K562 (cell line): ENCODE data around the gene ADM. TPM values are rescaled to one million over a fixed set of nuclear protein-coding genes. Genes with fewer than 3 reads are reported as not detected.

ENCODE experiments used
- ATF1 ChIP-seq, 2 experiments: fragments of 450-650 bp in 1 of 2; IDR thresholded peaks; 2 replicates each; pipeline ENCODE4 v1.6.1; 2016; ENCODE audit warnings: missing compliant biosample characterization in 1 of 2, missing genetic modification characterization in 1 of 2
- HDAC3 ChIP-seq: fragments of 450-650 bp; IDR thresholded peaks from 2 replicates; pipeline ENCODE4 v1.6.1; 2018; ENCODE audit warnings: borderline replicate concordance, mild to moderate bottlenecking, moderate library complexity; ENCODE audit not compliant: partially characterized antibody
- ILF3 ChIP-seq: fragments of 450-650 bp; IDR thresholded peaks from 2 replicates; pipeline ENCODE4 v1.6.1; 2018; ENCODE audit warnings: antibody characterized with exemption, mild to moderate bottlenecking, moderate library complexity, borderline replicate concordance
- MYBL2 ChIP-seq, 2 experiments: fragments of 450-650 bp in 1 of 2; sonication (generic) in 1 of 2; formaldehyde crosslinking in 1 of 2; IDR thresholded peaks; 2 replicates each; pipeline versions ENCODE4 v1.6.1 to v1.8.1; 2017 to 2022; ENCODE audit warnings: borderline replicate concordance in 1 of 2, inconsistent platforms in 1 of 2, low read depth in 1 of 2, mild to moderate bottlenecking in 1 of 2, missing genetic modification reagents in 1 of 2, moderate library complexity in 1 of 2
- NFIC ChIP-seq: fragments of 450-650 bp; IDR thresholded peaks from 2 replicates; pipeline ENCODE4 v1.6.1; 2017; ENCODE audit warnings: mild to moderate bottlenecking, inconsistent platforms
- RCOR1 ChIP-seq, 2 experiments: IDR thresholded peaks; 2 replicates each; pipeline ENCODE4 v1.6.1; 2012; ENCODE audit warnings: low read depth in 2 of 2, low read length in 2 of 2, borderline replicate concordance in 1 of 2, improper control_type of control experiment in 1 of 2
- RFX5 ChIP-seq: IDR thresholded peaks from 2 replicates; pipeline ENCODE4 v1.6.1; 2011; ENCODE audit warnings: low read depth, mild to moderate bottlenecking, improper control_type of control experiment, low read length
- SIN3B ChIP-seq: fragments of 450-650 bp; IDR thresholded peaks from 2 replicates; pipeline ENCODE4 v1.6.1; 2017; ENCODE audit warnings: low read depth, mild to moderate bottlenecking, moderate library complexity
- TGIF2 ChIP-seq: sonication (generic); formaldehyde crosslinking; IDR thresholded peaks from 2 replicates; pipeline ENCODE4 v1.8.1; 2022; ENCODE audit warnings: mild to moderate bottlenecking, missing genetic modification reagents, moderate library complexity
- ZNF175 ChIP-seq: fragments of 200-800 bp; sonication (Bioruptor generic); IDR thresholded peaks from 2 replicates; pipeline ENCODE4 v1.6.1; 2016; ENCODE audit warnings: low read depth, mild to moderate bottlenecking, missing genetic modification characterization, missing compliant biosample characterization
- polyA plus RNA-seq, 8 experiments: library from polyadenylated mRNA; depleted of rRNA in 4 of 8; stranded (reverse) in 5 of 8; unstranded in 3 of 8; fragments of >200 nt; fragmentation: Nextera tagmentation in 2 of 8; fragmentation: Illumina TruSeq in 1 of 8; extraction: Ambion mirVana in 2 of 8; extraction: Trizol in 1 of 8; gene quantifications; 2 replicates each; pipeline versions ENCODE4 v1.2.1 to v1.2.3, GENCODE V29; 2011 to 2014; ENCODE audit warnings: inconsistent platforms in 1 of 8, missing spikeins in 1 of 8
- total RNA-seq, 7 experiments: library from RNA; depleted of rRNA in 6 of 7; stranded (reverse); fragments of >200 nt in 6 of 7; fragmentation: Illumina TruSeq in 2 of 7; extraction: Trizol in 2 of 7; gene quantifications; 2 replicates each; pipeline versions ENCODE4 v1.2.1 to v1.2.3, GENCODE V29; 2011 to 2021; ENCODE audit warnings: low replicate concordance in 1 of 7
- TF ChIP-seq, protein P1 (sequence below): fragments of 450-650 bp; IDR thresholded peaks from 2 replicates; pipeline ENCODE4 v1.6.1; 2018; ENCODE audit not compliant: partially characterized antibody
- TF ChIP-seq, protein P2 (sequence below), 2 experiments: fragments of 450-650 bp; IDR thresholded peaks; 2 replicates each; pipeline ENCODE4 v1.6.1; 2016
- TF ChIP-seq, protein P3 (sequence below): fragments of 250-450 bp; sonication (Bioruptor Pico); IDR thresholded peaks from 2 replicates; pipeline ENCODE4 v1.5.0; 2021; ENCODE audit warnings: mild to moderate bottlenecking, moderate library complexity

The ADM gene
- total and polyA plus RNA-seq, 9 of the 15 experiments (the other 6 are each of a cell fraction or from before 2014, with no cell fraction given), result 0.23 to 0.49 (median 0.32) TPM; not detected in 6

DNA sequence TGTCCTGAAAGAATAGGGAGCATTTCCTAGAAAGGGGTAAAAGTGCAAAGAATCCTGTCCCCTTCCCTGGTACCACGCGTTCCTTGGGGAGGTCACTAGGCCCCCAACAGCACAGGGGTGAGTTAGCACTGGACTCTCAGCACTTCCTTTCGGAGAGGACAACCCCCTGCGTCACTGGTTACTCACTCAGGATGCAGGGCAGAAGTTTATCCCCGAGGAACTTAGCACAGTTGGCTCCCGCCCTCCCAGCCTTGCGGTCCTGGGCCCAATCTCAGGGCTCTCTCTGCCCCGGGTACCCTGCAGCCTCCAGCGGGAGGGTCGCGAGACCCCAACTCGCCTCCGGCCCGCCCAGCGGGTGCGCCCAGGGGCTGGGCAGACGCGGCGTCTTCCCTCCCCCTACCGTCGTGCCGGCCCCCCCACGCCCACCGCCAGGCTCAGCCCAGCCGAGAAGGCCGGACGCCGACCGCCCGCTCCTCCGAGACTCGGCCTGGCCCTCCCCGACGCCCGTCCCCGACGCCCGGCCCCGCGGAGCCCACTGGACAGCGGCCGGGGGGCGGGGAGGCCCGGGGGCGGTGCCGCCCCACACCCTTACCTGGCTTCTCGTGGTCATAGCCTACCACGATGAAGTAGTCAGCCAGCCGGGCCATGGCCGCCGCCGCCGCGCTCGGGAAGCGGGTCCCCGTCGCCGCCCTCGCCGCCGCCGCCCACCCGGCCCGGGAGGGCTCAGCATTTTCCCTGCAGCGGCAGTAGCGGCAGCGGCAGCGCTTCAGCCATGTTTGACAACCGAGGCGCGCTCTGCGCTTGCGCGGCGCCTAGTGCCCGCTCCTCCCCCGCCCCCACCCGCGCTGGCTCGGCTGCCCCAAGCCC is 11.2 kb upstream of the ADM start, which contains the start of gene SBF2 (continued):
- no peak for TF ChIP-seq MYBL2 (IDR thresholded peaks at IDR 0.05; ENCODE audit: low read depth)
- no peak for TF ChIP-seq MYBL2 (CRISPR knock-in tag; IDR thresholded peaks at IDR 0.05; ENCODE audit: borderline replicate concordance)
- TF ChIP-seq, protein P1, sequence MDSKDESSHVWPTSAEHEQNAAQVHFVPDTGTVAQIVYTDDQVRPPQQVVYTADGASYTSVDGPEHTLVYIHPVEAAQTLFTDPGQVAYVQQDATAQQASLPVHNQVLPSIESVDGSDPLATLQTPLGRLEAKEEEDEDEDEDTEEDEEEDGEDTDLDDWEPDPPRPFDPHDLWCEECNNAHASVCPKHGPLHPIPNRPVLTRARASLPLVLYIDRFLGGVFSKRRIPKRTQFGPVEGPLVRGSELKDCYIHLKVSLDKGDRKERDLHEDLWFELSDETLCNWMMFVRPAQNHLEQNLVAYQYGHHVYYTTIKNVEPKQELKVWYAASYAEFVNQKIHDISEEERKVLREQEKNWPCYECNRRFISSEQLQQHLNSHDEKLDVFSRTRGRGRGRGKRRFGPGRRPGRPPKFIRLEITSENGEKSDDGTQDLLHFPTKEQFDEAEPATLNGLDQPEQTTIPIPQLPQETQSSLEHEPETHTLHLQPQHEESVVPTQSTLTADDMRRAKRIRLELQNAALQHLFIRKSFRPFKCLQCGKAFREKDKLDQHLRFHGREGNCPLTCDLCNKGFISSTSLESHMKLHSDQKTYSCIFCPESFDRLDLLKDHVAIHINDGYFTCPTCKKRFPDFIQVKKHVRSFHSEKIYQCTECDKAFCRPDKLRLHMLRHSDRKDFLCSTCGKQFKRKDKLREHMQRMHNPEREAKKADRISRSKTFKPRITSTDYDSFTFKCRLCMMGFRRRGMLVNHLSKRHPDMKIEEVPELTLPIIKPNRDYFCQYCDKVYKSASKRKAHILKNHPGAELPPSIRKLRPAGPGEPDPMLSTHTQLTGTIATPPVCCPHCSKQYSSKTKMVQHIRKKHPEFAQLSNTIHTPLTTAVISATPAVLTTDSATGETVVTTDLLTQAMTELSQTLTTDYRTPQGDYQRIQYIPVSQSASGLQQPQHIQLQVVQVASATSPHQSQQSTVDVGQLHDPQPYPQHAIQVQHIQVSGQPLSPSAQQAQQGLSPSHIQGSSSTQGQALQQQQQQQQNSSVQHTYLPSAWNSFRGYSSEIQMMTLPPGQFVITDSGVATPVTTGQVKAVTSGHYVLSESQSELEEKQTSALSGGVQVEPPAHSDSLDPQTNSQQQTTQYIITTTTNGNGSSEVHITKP, result peak; percentile 59
- TF ChIP-seq RCOR1 (IDR thresholded peaks at IDR 0.05; ENCODE audit: borderline replicate concordance in 1 of 2, low read depth in 2 of 2, low read length in 2 of 2), result peak in 1 of 2 experiments; percentile 25; a peak in 1 of 4 replicates
- peak; percentile 79 for TF ChIP-seq RFX5
- no peak for TF ChIP-seq ATF1 (CRISPR knock-in tag; IDR thresholded peaks at IDR 0.05)
- peak; percentile 88 for TF ChIP-seq ATF1 (tag; IDR thresholded peaks at IDR 0.05)
- TF ChIP-seq NFIC, result 0 out of 2 replicates have a peak, but pooled peaks have one; percentile 19
- TF ChIP-seq, protein P2, sequence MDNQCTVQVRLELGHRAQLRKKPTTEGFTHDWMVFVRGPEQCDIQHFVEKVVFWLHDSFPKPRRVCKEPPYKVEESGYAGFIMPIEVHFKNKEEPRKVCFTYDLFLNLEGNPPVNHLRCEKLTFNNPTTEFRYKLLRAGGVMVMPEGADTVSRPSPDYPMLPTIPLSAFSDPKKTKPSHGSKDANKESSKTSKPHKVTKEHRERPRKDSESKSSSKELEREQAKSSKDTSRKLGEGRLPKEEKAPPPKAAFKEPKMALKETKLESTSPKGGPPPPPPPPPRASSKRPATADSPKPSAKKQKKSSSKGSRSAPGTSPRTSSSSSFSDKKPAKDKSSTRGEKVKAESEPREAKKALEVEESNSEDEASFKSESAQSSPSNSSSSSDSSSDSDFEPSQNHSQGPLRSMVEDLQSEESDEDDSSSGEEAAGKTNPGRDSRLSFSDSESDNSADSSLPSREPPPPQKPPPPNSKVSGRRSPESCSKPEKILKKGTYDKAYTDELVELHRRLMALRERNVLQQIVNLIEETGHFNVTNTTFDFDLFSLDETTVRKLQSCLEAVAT (IDR thresholded peaks at IDR 0.05), result no peak
- TF ChIP-seq SIN3B, result no peak
- TF ChIP-seq ILF3, result 0 out of 2 replicates have a peak, but pooled peaks have one; percentile 23
- TF ChIP-seq HDAC3, result no peak
- TF ChIP-seq, protein P3, sequence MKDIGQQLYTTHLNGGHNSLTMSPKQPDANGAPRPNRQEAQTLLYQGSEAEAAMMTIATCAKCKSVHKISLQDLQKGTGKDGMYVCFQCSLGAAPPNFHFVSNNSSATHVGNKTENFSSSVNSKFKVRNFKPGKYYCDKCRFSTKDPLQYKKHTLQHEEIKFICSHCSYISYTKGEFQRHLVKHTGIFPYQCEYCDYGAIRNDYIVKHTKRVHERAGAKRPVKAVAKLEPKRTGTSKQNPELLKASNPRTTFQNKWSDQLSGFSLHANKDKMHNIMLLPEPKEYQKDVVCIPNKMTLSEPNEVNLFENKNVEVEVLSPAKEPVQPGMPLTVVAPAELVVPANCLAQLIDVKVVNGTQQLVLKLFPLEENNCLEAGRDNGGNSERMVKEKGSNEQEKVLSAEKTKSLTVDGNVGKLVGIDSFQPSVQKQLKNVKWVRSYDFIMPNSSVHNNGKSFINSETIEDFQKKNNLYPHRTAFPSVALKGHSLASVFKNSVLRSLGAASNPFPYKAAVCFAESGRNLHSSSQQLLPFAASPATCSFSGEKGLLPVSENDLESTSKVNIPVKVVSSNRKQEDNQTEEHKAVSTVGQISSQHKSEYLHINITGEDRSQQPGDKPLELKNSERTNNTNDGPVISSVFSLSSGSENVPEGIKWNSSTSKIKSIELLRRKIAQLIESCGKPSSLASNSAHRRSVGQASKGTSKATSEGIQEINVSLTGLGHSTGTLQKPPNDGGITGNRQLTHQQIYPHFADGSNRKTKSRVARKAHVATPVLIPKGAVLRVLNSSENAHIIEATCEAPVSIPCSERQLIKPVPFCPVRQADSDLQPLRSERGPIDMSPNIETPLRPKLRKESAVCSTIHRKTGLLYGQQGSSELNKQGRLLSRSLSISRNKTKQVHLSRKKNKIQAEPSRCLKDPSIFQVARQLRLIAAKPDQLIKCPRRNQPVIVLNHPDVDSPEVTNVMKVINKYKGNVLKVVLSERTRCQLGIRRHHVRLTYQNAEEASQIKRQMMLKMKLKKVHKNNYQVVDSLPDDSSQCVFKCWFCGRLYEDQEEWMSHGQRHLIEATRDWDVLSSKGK (CRISPR knock-in tag), result no peak
- TF ChIP-seq TGIF2 (CRISPR knock-in tag), result peak; percentile 65; the same call in 1 of the 2 replicates
- TF ChIP-seq ZNF175 (CRISPR knock-in tag), result no peak
